H1 (cell line): ENCODE measurements around the gene EPYC. TPM values are rescaled to one million over a fixed set of nuclear protein-coding genes. Genes with fewer than 3 reads are reported as not detected.

Source experiments
- CTBP2 ChIP-seq: IDR thresholded peaks from 2 replicates; pipeline ENCODE4 v1.7.0; 2011; ENCODE audit warnings: borderline replicate concordance, mild to moderate bottlenecking, moderate library complexity, mixed read lengths, low read length; ENCODE audit not compliant: insufficient read depth, insufficient read length
- EP300 ChIP-seq, 2 experiments: IDR thresholded peaks; 1 replicate in 1 of 2; 2 replicates in 1 of 2; pipeline ENCODE4 v1.6.1; 2011 to 2012; ENCODE audit warnings: low read depth in 2 of 2, low read length in 2 of 2, mild to moderate bottlenecking in 2 of 2, borderline replicate concordance in 1 of 2, inconsistent platforms in 1 of 2, moderate library complexity in 1 of 2
- HDAC2 ChIP-seq, 2 experiments: fragments of 300-600 bp in 1 of 2; sonication (generic) in 1 of 2; IDR thresholded peaks; 2 replicates each; pipeline ENCODE4 v1.6.1; 2011 to 2012; ENCODE audit warnings: low read depth in 2 of 2, low read length in 2 of 2, mild to moderate bottlenecking in 2 of 2, moderate library complexity in 2 of 2, borderline replicate concordance in 1 of 2, inconsistent platforms in 1 of 2
- JUN ChIP-seq: IDR thresholded peaks from 2 replicates; pipeline ENCODE4 v1.6.1; 2011; ENCODE audit warnings: low read depth, mild to moderate bottlenecking, improper control_type of control experiment, low read length
- NRF1 ChIP-seq: IDR thresholded peaks from 2 replicates; pipeline ENCODE4 v1.6.1; 2011; ENCODE audit warnings: mild to moderate bottlenecking, low read depth, low read length, improper control_type of control experiment
- SRF ChIP-seq: IDR thresholded peaks from 2 replicates; pipeline ENCODE4 v1.6.1; 2011; ENCODE audit warnings: mild to moderate bottlenecking, low read depth, low read length, moderate library complexity
- TEAD4 ChIP-seq: IDR thresholded peaks from 2 replicates; pipeline ENCODE4 v1.6.1; 2012; ENCODE audit warnings: low read depth, low read length, inconsistent platforms, mixed read lengths
- polyA plus RNA-seq, 7 experiments: library from polyadenylated mRNA; depleted of rRNA in 3 of 7; stranded (reverse) in 5 of 7; unstranded in 2 of 7; fragments of >200 nt in 5 of 7; fragments of 200-250 nt in 2 of 7; gene quantifications; 1 replicate in 5 of 7; 2 replicates in 1 of 7; 4 replicates in 1 of 7; pipeline versions ENCODE4 v1.2.1 to v1.2.3, GENCODE V29; 2011 to 2013; ENCODE audit warnings: missing spikeins in 2 of 7, mixed read lengths in 2 of 7
- total RNA-seq: library from RNA; stranded (reverse); fragmentation: NEBNext Ultra II Directional; extraction: Animal tissue kit (Norgen Biotek cat#: 25700); gene quantifications from 2 replicates; pipeline ENCODE4 v1.2.1, GENCODE V29; 2021

EPYC gene
- total and polyA plus RNA-seq, 2 of the 8 experiments (the other 6 are each of a cell fraction or from before 2014, with no cell fraction given), result not detected

DNA sequence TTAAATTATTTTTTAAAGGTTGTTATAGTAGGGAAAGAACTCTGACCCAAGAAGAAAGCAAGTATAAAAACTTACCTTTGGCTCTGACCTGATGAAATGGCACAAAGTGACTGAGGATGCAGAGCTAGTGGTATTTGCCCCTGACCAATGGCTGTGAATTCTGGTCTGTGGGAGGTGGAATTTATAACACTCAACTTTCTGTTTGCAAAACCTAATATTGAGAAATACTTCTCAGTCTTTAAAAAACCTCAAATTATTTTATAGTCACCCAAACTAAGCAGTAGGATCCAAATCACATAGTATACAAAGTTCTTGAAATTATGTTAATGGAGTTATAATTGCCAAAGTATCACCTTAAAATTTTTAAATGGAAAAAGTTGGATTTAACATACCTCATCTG is at the start of gene EPYC (continued):
- TF ChIP-seq HDAC2 (IDR thresholded peaks at IDR 0.05; ENCODE audit: borderline replicate concordance in 1 of 2, low read depth in 2 of 2, low read length in 2 of 2) (no peak), TEAD4 (no peak), EP300 (IDR thresholded peaks at IDR 0.05; ENCODE audit: borderline replicate concordance in 1 of 2, low read depth in 2 of 2, low read length in 2 of 2) (no peak), CTBP2 (no peak), JUN (no peak), NRF1 (no peak), SRF (no peak)
